ENCODE results near the gene PLEKHG4B.

GRCh38 chr5:186091-187041 lies 94.4 kb downstream of the PLEKHG4B start:
- TF ChIP-seq CBFB (CRISPR knock-in tag; IDR thresholded peaks at IDR 0.05; ENCODE audit: low read depth) (no peak), CTCF (IDR thresholded peaks at IDR 0.05) (no peak), ELF4 (CRISPR knock-in tag; IDR thresholded peaks at IDR 0.05; ENCODE audit: low read depth) (no peak), USF2 (CRISPR knock-in tag; IDR thresholded peaks at IDR 0.05) (no peak), ETV6 (CRISPR knock-in tag; IDR thresholded peaks at IDR 0.05) (no peak), SP1 (CRISPR knock-in tag; conservative IDR thresholded peaks at IDR 0.05) (no peak), ZNF416 (CRISPR knock-in tag; IDR thresholded peaks at IDR 0.05) (no peak), IRF1 (CRISPR knock-in tag; IDR thresholded peaks at IDR 0.05) (no peak)

Data from WTC11 (cell line).